NB4 (cell line): ENCODE measurements around the gene ZP3.

Experiments
- CTCF ChIP-seq: IDR thresholded peaks from one replicate; pipeline ENCODE4 v1.5.1; 2012; ENCODE audit warnings: low read depth, low read length
- MAX ChIP-seq: IDR thresholded peaks from 2 replicates; pipeline ENCODE4 v1.6.1; 2011; ENCODE audit warnings: low read depth, low read length
- MYC ChIP-seq: IDR thresholded peaks from 2 replicates; pipeline ENCODE4 v1.6.1; 2011; ENCODE audit warnings: low read depth, low read length
- POLR2A ChIP-seq: IDR thresholded peaks from 2 replicates; pipeline ENCODE4 v1.6.1; 2011; ENCODE audit warnings: mild to moderate bottlenecking; ENCODE audit not compliant: insufficient read length; ENCODE audit errors: extremely low read depth

- TF ChIP-seq CTCF (no peak), MAX (peak; percentile 91), POLR2A (no peak), MYC (peak; percentile 86)
These were observed 4.4 kb downstream of the ZP3 start for GRCh38 chr7:76428868-76429805.
